SHP77 (cell line): ENCODE data around the gene ZNF597.
A peak's percentile ranks its signal among the peaks of the same experiment; 100 is the strongest.
"Not testable (repeated sequence)": the region's sequence is repeated elsewhere in the genome, so short reads cannot be mapped to it uniquely, and the experiment has no call there.

ENCODE experiments used
- DNase-seq, 2 experiments: peaks; one replicate each; lab custom pipeline; 2025; lab: John Stamatoyannopoulos, UW

Gene ZNF597

DNA sequence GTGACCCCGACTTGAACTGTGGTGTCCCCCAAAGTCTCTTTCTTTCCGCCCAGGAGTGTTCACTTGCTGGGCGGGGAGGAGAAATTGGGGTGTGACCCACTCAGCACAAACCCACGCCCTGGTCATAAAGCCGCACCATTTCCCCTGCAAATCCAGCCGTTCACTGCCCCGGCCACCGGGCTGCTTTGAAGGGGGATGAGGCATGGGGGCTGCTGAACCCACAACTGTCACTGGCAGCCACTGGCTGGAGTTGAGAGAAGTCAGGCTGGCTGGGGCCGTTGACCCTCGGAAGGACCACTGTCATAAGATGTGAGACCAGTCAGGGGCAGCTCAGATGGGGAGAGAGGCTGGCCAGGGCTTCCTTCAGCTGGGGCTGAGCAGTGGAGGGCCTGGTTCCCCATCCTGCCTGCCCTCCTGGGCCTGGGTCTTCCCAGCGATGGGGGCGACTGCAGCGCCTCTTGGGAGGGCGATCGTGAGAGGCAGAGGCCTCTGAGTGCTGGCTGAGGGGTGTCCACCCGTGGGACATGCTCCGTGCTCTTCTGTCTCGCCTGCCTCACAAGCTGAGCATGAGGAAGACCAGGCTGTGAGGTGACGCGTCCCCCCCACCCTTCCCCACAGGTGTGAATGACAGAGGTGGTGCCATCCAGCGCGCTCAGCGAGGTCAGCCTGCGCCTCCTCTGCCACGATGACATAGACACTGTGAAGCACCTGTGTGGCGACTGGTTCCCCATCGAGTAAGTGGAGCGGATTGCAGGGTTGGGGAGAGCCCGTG, 32.5 kb upstream of the ZNF597 start:
- DNase-seq, result no peak

- not testable (repeated sequence) for DNase-seq
Measured at GRCh38 chr16:3474870-3475269, 31.6 kb upstream of the ZNF597 start.

- no peak for DNase-seq
Measured at GRCh38 chr16:3474136-3474779, 31.0 kb upstream of the ZNF597 start.

GRCh38 chr16:3473596-3473943, 30.3 kb upstream of the ZNF597 start:
- not testable (repeated sequence) for DNase-seq

DNA sequence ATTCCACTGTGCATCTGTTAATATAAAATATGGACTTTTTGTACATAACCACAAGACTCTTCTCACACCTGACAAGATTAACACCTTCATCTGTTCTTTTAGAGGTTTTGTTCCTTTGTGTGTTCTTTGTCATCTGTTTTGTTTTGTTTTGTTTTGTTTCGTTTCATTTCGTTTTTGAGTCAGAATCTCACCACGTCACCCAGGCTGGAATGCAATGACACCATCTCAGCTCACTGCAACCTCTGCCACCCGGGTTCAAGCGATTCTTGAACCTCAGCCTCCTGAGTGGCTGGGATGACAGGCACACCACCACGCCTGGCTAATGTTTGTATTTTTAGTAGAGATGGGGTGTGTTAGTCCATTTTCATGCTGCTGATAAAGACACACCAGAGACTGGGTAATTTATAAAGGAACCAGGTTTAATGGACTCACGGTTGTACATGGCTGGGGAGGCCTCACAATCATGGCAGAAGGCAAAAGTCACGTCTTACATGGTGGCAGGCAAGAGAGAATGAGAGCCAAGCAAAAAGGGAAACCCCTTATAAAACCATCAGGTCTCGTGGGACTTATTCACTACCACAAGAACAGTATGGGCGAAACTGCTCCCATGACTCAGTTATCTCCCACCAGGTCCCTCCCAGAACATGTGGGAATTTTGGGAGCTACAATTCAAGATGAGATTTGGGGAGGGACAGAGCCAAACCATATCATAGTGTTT, 29.7 kb upstream of the ZNF597 start:
- DNase-seq, result no peak

- DNase-seq, result no peak
Measured at GRCh38 chr16:3471518-3472176, 28.3 kb upstream of the ZNF597 start.

DNA sequence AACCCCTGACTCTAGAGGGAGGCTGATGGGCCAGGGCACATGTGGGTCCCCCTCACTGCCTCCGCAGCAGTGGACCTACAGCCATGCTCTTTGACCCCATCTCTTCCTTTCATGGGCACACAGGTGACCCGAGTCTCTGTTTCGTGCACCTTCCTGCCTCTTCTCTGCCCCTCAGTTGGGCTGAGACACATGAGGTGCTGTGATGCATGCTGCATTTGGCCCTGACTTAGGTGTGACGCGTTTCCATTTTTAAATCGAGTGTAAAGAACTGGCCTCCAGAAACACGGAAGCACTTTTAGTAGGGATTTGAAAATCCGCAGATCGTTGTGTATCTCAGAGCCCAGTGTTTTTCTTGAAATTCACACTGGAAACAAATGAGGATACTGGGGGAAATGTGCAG, 27.4 kb upstream of the ZNF597 start:
- no peak for DNase-seq

GRCh38 chr16:3469736-3470135, 26.4 kb upstream of the ZNF597 start:
- no peak for DNase-seq

GRCh38 chr16:3468501-3468900, 25.2 kb upstream of the ZNF597 start:
- DNase-seq, result no peak

GRCh38 chr16:3467921-3468320, 24.6 kb upstream of the ZNF597 start:
- DNase-seq, result no peak

DNA sequence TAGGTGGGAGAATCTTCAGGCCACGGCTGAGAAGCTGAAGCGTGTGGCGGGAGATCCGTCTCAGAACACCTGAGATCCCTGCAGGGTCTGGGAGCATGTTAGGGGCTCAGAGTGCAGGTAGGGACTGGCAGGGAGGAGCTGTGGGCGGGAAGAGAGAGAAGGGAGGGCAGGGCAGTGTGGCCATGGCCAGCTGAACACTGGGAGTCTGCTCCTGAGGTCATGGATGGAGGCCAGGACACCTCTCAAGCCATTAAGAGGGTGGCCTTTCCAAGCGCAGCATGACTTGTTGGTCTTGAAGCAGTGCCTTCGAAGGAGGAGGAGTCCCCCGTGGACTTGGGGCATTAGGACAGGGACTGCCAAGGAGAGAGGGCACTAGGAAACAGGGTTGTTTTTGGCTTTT, 23.9 kb upstream of the ZNF597 start:
- DNase-seq, result no peak

DNA sequence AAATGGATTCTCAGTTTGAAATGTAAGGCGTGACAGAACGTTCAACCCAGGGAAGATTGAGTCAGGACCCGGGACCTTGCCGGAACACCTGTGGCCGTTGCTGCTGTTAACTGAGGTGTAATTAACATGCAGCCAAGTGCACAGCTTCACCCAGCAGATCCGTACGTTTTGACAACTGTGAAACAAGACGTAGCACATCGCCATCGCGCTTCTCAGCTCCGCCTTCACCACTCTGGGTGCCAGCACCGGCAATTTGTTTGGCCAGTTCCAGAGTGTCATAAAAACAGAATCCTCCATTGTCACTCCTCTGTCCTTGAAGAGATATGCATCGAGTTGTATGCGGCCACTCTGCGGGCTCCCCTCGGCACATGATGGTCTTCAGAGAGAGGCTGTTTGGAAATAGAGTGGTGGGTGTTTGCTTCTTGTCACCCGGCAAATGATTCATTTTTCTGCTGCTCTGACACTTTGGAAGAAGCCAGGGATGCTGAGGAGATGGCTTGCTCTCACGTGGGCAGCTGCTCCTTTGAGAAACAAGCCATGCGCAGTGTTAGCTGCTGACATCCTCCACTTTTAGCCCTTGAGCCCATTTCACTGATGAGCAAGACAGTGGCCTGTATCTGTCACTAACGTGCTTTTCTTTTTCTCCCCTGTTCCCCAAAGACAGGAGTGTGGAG, 22.7 kb upstream of the ZNF597 start:
- no peak for DNase-seq

- no peak for DNase-seq
Measured at GRCh38 chr16:3465301-3465700, 22.0 kb upstream of the ZNF597 start.

DNA sequence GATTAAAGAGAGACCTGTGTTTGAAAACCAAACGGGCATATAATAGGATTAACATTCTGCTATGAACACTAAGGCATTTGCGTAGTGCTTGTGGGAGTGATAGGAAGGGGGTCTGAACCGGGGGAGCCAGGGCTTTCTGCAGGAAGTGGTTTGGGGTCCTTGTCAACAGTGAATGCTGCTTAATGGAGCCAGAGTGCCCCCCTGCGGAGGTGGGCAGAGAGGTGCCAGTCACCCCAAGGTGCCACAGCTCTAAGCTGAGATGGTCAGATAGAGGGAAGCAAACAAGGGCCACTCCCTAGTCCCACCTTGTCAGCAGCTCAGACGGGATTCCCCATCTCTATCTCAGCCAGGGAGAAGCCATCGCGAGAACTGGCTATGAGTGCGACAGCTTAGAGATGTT, 17.8 kb upstream of the ZNF597 start:
- no peak for DNase-seq

DNA sequence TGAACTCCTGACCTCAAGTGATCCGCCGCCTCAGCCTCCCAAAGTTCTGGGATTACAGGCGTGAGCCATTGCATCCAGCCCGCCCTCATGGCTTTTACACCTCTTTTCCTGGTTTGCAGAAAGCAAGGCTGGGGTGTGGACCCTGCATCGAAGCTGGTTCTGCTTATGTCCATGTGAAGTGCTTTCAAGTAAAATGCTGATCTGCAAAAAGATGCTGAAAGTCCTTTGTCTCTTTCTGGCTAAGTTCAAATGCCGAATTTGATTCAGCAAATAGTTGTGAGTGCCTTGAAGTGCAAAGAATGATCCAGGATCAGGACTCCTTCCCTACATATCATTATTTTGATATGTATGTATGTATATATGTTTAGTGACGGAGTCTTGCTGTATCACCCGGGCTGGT, 17.3 kb upstream of the ZNF597 start:
- DNase-seq, result no peak

- no peak for DNase-seq
Measured at GRCh38 chr16:3460121-3460520, 16.8 kb upstream of the ZNF597 start.

DNA sequence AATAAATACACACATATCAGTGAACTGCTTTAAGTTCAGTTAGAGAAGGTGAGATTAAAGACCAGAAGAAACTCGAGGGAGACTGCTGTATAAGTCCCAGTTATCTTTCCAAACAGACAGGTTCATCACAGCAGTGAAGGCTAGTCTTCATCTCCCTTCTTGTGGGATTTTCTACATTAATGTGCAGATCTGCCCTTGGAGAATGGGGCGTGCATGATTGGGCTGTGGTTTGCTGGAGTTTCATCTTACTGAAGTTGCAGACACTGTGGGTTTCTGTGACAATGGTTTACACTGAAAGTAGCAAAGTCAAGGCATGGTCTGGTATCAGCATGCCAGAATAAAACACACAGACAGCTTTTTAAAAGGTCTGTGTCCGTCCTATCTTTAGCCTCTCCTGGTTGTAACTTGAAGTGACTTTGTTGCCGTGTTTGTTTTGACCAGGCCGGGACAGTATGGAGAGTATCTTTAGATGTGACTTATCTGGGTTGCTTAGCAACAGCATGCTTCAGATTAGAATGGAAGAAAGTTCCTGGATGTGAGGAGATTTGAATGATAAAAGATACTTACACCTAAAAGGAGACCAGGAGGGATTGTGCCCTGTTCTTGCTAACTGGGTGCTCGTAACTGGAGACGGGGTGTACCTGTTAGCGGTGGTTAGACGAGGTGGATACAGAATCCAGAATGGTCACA, 16.2 kb upstream of the ZNF597 start:
- no peak for DNase-seq

- DNase-seq, result no peak
Measured at GRCh38 chr16:3458852-3459361, 15.6 kb upstream of the ZNF597 start.

DNA sequence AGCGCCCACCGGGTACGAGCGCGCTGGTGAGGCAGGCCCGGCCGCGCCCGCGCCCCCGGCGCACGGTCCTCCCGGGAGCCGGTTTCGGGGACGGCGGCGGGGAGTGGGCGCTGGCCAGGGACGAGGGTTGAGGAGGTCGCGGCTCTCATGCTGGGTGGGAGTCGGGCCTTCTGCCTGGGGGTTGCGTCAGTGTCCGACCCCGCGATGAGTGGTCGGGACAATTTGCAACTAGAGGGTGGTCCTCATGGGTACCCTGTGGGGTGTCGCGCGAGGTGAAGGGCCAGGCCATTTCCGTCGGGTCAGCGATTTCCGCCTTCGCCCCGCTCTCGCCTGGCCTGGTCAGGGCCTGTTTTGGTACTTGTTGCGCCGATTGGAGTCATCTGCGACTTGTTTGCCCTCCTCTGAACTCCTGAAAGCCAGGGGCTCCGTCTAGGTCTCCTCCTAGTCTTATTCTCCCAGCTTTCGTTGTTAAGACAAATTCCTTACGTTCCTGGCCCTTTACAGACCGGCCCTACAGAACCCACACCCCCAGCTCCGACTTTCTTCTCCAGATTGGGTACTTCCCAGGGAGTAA, 15.1 kb upstream of the ZNF597 start:
- DNase-seq, result no peak

- DNase-seq, result peak; percentile 78 to 93
Measured at GRCh38 chr16:3457434-3458252, 14.3 kb upstream of the ZNF597 start.
